WTC11 (cell line): ENCODE results near the gene AIDA. TPM values are rescaled to one million over a fixed set of nuclear protein-coding genes. Genes with fewer than 3 reads are reported as not detected.

Experiments
- ATAC-seq: fragments of 200-7000 bp; cut with Tn5 transposase; 2 replicates; pipeline ENCODE4 v1.10.0; 2021; ENCODE audit warnings: mild to moderate bottlenecking, moderate library complexity
- CTCF ChIA-PET: fragments of 300-600 bp; sonication (Branson Sonifier 250); formaldehyde crosslinking; loops from one replicate; lab custom pipeline; 2021; ENCODE audit warnings: antibody characterized with exemption; lab: Charles Lee
- POLR2A ChIA-PET: fragments of 350-600 bp; sonication (Branson Sonifier 250); formaldehyde crosslinking; loops from one replicate; lab custom pipeline; 2021; ENCODE audit warnings: antibody characterized with exemption; lab: Charles Lee
- DNase-seq: peaks from one replicate; pipeline ENCODE4 v3.0.0; 2021; ENCODE audit warnings: low spot score
- H3K27ac Mint-ChIP-seq: 2 replicates; pipeline ENCODE4 v1.8.0; 2021; ENCODE audit warnings: mixed read lengths
- H3K27me3 Mint-ChIP-seq: 2 replicates; pipeline ENCODE4 v1.8.0; 2021; ENCODE audit warnings: low read depth, mild to moderate bottlenecking, moderate library complexity, mixed read lengths
- H3K36me3 Mint-ChIP-seq: 2 replicates; pipeline ENCODE4 v1.8.0; 2021; ENCODE audit warnings: mixed read lengths
- H3K4me1 Mint-ChIP-seq: 2 replicates; pipeline ENCODE4 v1.8.0; 2022; ENCODE audit warnings: mixed read lengths
- H3K4me3 Mint-ChIP-seq: 2 replicates; pipeline ENCODE4 v1.8.0; 2021; ENCODE audit warnings: mild to moderate bottlenecking, moderate library complexity, mixed read lengths
- H3K9me3 Mint-ChIP-seq: 2 replicates; pipeline ENCODE4 v1.8.0; 2021; ENCODE audit warnings: mixed read lengths
- AFF4 ChIP-seq: sonication (generic); formaldehyde crosslinking; IDR thresholded peaks from 2 replicates; pipeline ENCODE4 v1.8.1; 2023; ENCODE audit warnings: mild to moderate bottlenecking, missing genetic modification reagents, borderline replicate concordance
- ARID4B ChIP-seq: sonication (generic); formaldehyde crosslinking; IDR thresholded peaks from 2 replicates; pipeline ENCODE4 v1.8.0; 2023; ENCODE audit warnings: missing genetic modification reagents, mild to moderate bottlenecking, borderline replicate concordance
- ATF2 ChIP-seq: sonication (generic); formaldehyde crosslinking; IDR thresholded peaks from 2 replicates; pipeline ENCODE4 v1.8.1; 2022; ENCODE audit warnings: low read depth, missing genetic modification reagents, borderline replicate concordance
- CREM ChIP-seq: sonication (generic); formaldehyde crosslinking; IDR thresholded peaks from 2 replicates; pipeline ENCODE4 v1.8.1; 2022; ENCODE audit warnings: mild to moderate bottlenecking, missing genetic modification reagents, moderate library complexity
- ETV6 ChIP-seq: sonication (generic); formaldehyde crosslinking; IDR thresholded peaks from 2 replicates; pipeline ENCODE4 v1.8.1; 2022; ENCODE audit warnings: mild to moderate bottlenecking, missing genetic modification reagents
- FOXJ3 ChIP-seq: sonication (generic); formaldehyde crosslinking; IDR thresholded peaks from 2 replicates; pipeline ENCODE4 v1.9.0; 2021; ENCODE audit warnings: missing genetic modification reagents, mild to moderate bottlenecking, borderline replicate concordance
- GTF2I ChIP-seq: fragments of 250-450 bp; sonication (Bioruptor Pico); conservative IDR thresholded peaks from 2 replicates; pipeline ENCODE4 v1.4.0; 2021; ENCODE audit warnings: mild to moderate bottlenecking
- KAT7 ChIP-seq: sonication (generic); formaldehyde crosslinking; IDR thresholded peaks from 2 replicates; pipeline ENCODE4 v1.8.1; 2023; ENCODE audit warnings: missing genetic modification reagents, mild to moderate bottlenecking, borderline replicate concordance
- NFYB ChIP-seq: sonication (generic); formaldehyde crosslinking; conservative IDR thresholded peaks from 2 replicates; pipeline ENCODE4 v1.8.0; 2022; ENCODE audit warnings: low read depth, missing genetic modification reagents
- SP1 ChIP-seq: sonication (generic); formaldehyde crosslinking; conservative IDR thresholded peaks from 2 replicates; pipeline ENCODE4 v1.8.1; 2022; ENCODE audit warnings: missing genetic modification reagents
- ZMAT4 ChIP-seq: fragments of 250-450 bp; sonication (Bioruptor Pico); IDR thresholded peaks from 2 replicates; pipeline ENCODE4 v1.9.0; 2021; ENCODE audit warnings: mild to moderate bottlenecking
- ZNF317 ChIP-seq: sonication (generic); formaldehyde crosslinking; IDR thresholded peaks from 2 replicates; pipeline ENCODE4 v1.8.1; 2023; ENCODE audit warnings: low read depth, mild to moderate bottlenecking, moderate library complexity, missing genetic modification reagents, borderline replicate concordance
- ZNF396 ChIP-seq: fragments of 250-450 bp; sonication (Bioruptor Pico); IDR thresholded peaks from 2 replicates; pipeline ENCODE4 v1.8.0; 2021; ENCODE audit warnings: mild to moderate bottlenecking, moderate library complexity, borderline replicate concordance
- ZNF416 ChIP-seq: fragments of 250-450 bp; sonication (Bioruptor Pico); IDR thresholded peaks from 2 replicates; pipeline ENCODE4 v1.9.0; 2021; ENCODE audit warnings: mild to moderate bottlenecking, inconsistent platforms
- ZNF532 ChIP-seq: fragments of 250-450 bp; sonication (Bioruptor Pico); IDR thresholded peaks from 2 replicates; pipeline ENCODE4 v1.9.0; 2021; ENCODE audit warnings: mild to moderate bottlenecking, borderline replicate concordance
- total RNA-seq: library from RNA; stranded (reverse); gene quantifications from 3 replicates; pipeline ENCODE4 v1.2.3, GENCODE V29; 2021

The AIDA gene
- total RNA-seq, 1 experiment from 2014 or later, result 81.2 TPM

- TF ChIP-seq AFF4 (CRISPR knock-in tag) (no peak), ZNF317 (no peak), ZNF396 (CRISPR knock-in tag) (no peak), ZMAT4 (CRISPR knock-in tag) (no peak), FOXJ3 (no peak), CREM (CRISPR knock-in tag) (no peak)
Measured at GRCh38 chr1:222623458-222623857, 88.8 kb downstream of the AIDA start (continued).

- ChIA-PET CTCF (no interaction called here), POLR2A (no interaction called here)
- H3K4me3 Mint-ChIP-seq, result no peak overlapping the region
- no peak overlapping the region for H3K27ac Mint-ChIP-seq
- peaks cover 13% of the 10 kb centered on the region for H3K4me1 Mint-ChIP-seq
- TF ChIP-seq KAT7 (CRISPR knock-in tag), result no peak
- H3K36me3 Mint-ChIP-seq, result peaks cover 48% of the 10 kb centered on the region
- no peak for DNase-seq
- ATAC-seq, result no peak
- H3K27me3 Mint-ChIP-seq, result no peaks in the 10 kb centered on the region
- no peaks in the 10 kb centered on the region for H3K9me3 Mint-ChIP-seq
Measured at GRCh38 chr1:222622765-222623164, 89.5 kb downstream of the AIDA start.

GRCh38 chr1:222620566-222620965, 91.7 kb downstream of the AIDA start:
- no peak overlapping the region for H3K4me3 Mint-ChIP-seq

GRCh38 chr1:222618880-222619596, 93.3 kb downstream of the AIDA start:
- peaks cover 13% of the 10 kb centered on the region for H3K4me1 Mint-ChIP-seq
- ATAC-seq, result peak; percentile 8
- 0 out of 2 replicates have a peak overlapping the region, but pooled peaks have one; percentile 20 for H3K27ac Mint-ChIP-seq
- peaks cover 29% of the 10 kb centered on the region for H3K27me3 Mint-ChIP-seq
- TF ChIP-seq FOXJ3 (no peak), ATF2 (CRISPR knock-in tag) (no peak), SP1 (CRISPR knock-in tag) (0 out of 2 replicates have a peak, but pooled peaks have one; percentile 18), ZNF532 (CRISPR knock-in tag) (no peak), ARID4B (CRISPR knock-in tag) (no peak), ETV6 (CRISPR knock-in tag) (no peak), NFYB (CRISPR knock-in tag) (no peak)
- ChIA-PET POLR2A (interaction anchor here (0.6 to 0.7 kb wide), 2 partner anchors 16 to 25 kb away, joined by 3 to 4 read pairs; no protein-coding TSS in a partner anchor), CTCF (interaction anchor here (1.1 to 1.3 kb wide), 2 partner anchors 16 to 164 kb away, joined by 3 to 5 read pairs; no protein-coding TSS in a partner anchor)
- peak; percentile 29 for DNase-seq
- H3K9me3 Mint-ChIP-seq, result no peaks in the 10 kb centered on the region
- peaks cover 27% of the 10 kb centered on the region for H3K36me3 Mint-ChIP-seq
- H3K4me3 Mint-ChIP-seq, result peak overlapping the region; percentile 89

More at GRCh38 chr1:222620566-222620965, 91.7 kb downstream of the AIDA start:
- ATAC-seq, result no peak
- TF ChIP-seq ZNF416, result no peak
- no peak for TF ChIP-seq GTF2I (CRISPR knock-in tag)
- ChIA-PET POLR2A (no interaction called here), CTCF (no interaction called here)
- H3K4me1 Mint-ChIP-seq, result peaks cover 13% of the 10 kb centered on the region
- no peak overlapping the region for H3K27ac Mint-ChIP-seq
- no peak for DNase-seq
- H3K27me3 Mint-ChIP-seq, result peaks cover 19% of the 10 kb centered on the region
- no peaks in the 10 kb centered on the region for H3K9me3 Mint-ChIP-seq
- peaks cover 32% of the 10 kb centered on the region for H3K36me3 Mint-ChIP-seq
